ENCODE results near the gene ZNF436.

The ZNF436 gene

GRCh38 chr1:23392125-23392855 is 22.7 kb upstream of the ZNF436 start:
- TF ChIP-seq, protein P1, sequence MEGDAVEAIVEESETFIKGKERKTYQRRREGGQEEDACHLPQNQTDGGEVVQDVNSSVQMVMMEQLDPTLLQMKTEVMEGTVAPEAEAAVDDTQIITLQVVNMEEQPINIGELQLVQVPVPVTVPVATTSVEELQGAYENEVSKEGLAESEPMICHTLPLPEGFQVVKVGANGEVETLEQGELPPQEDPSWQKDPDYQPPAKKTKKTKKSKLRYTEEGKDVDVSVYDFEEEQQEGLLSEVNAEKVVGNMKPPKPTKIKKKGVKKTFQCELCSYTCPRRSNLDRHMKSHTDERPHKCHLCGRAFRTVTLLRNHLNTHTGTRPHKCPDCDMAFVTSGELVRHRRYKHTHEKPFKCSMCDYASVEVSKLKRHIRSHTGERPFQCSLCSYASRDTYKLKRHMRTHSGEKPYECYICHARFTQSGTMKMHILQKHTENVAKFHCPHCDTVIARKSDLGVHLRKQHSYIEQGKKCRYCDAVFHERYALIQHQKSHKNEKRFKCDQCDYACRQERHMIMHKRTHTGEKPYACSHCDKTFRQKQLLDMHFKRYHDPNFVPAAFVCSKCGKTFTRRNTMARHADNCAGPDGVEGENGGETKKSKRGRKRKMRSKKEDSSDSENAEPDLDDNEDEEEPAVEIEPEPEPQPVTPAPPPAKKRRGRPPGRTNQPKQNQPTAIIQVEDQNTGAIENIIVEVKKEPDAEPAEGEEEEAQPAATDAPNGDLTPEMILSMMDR (conservative IDR thresholded peaks at IDR 0.05): no peak
- 0 out of 2 replicates have a peak overlapping the region, but pooled peaks have one; percentile 14 for H3K27ac ChIP-seq

GRCh38 chr1:23389837-23390321 is 20.2 kb upstream of the ZNF436 start:
- TF ChIP-seq, protein P1 (conservative IDR thresholded peaks at IDR 0.05): no peak

GRCh38 chr1:23387494-23387893 is 17.9 kb upstream of the ZNF436 start:
- TF ChIP-seq, protein P1 (conservative IDR thresholded peaks at IDR 0.05): no peak
- no peak overlapping the region for H3K27ac ChIP-seq

More at GRCh38 chr1:23389837-23390321, 20.2 kb upstream of the ZNF436 start:
- no peak overlapping the region for H3K27ac ChIP-seq

- H3K27ac ChIP-seq: no peak overlapping the region
- TF ChIP-seq, protein P1 (conservative IDR thresholded peaks at IDR 0.05): no peak
Measured at GRCh38 chr1:23385119-23385621, 15.5 kb upstream of the ZNF436 start.

GRCh38 chr1:23384312-23385058 is 14.8 kb upstream of the ZNF436 start:
- no peak overlapping the region for H3K27ac ChIP-seq
- TF ChIP-seq, protein P1 (conservative IDR thresholded peaks at IDR 0.05): no peak

- TF ChIP-seq, protein P1 (conservative IDR thresholded peaks at IDR 0.05): no peak
Measured at GRCh38 chr1:23383577-23384311, 14.1 kb upstream of the ZNF436 start.

More at GRCh38 chr1:23383577-23384311, 14.1 kb upstream of the ZNF436 start:
- H3K27ac ChIP-seq: no peak overlapping the region

All from VCaP (cell line).